Stimulated activated CD8-positive, alpha-beta memory T cell treated with anti-CD3 and anti-CD28 coated beads, Interleukin-7, amount 100 ng/mL, for 4 hours (primary cell): Measurements from ENCODE around the gene NREP.

Experiments
- DNase-seq, 2 donors: peaks; one replicate each; pipeline ENCODE4 v3.0.0-alpha.2; 2020; ENCODE audit warnings: low read depth in 2 of 2

The NREP gene, protein sequence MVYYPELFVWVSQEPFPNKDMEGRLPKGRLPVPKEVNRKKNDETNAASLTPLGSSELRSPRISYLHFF

DNA sequence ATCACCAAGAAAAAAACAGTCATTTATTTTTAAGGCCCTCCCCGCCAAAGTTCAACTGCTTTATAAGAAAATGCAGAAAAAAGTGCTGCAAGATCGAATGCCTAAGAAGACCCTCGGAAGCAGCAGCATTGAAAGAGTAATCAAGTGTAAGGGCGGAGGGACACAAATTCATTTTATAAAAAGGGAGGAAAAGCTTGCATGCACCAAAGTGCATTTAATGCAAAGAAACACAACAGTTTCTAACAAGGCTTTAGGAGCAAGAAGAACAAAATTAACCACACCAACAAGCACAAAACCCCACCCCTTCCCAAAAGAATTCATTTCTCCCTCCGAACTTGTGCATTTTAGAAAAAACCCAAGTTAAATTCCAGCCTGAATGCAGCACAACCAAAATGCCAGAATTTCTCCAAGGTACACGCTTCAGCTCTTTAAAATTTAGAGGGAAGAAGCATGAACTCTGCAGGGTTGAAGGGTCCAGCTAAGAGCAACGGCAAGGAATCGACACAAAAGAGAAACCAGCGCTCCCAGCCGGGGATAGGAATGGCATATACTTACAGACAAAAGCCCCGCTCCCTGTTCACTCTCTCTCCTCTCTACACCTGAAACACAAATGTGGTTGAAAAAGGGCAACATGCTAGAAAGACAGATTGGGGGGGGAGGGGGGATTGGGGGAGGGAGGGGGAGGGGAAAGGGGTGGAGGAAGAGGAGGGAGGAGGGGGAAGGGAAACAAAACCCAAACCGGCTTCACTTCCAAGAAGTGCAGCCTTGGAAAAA lies at the start of gene NREP:
NREP (minus strand) TSS at position 614 of the 774 bp plus-strand sequence. CDS start 1,422 bp downstream, outside the sequence.
- no peak for DNase-seq

DNA sequence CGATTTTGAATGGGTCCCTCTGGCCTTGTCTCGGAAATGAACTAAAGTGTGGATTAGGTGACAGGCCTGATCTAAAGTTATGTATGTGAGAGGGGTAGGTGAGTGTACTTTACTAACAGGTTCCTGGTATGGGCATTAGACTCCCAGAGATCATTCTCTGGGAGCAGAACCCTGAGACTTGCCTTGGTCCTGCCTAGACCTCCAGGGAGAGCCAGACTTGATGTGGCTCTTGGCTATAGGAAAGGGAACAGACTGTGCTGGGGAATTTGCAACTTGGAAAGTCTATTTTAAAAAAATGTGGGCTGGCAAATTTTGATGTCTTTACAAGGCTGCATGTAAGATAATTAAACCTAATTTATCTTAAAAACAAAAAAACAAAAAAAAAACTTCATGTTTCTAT lies 49.8 kb upstream of the NREP start:
- no peak for DNase-seq

DNA sequence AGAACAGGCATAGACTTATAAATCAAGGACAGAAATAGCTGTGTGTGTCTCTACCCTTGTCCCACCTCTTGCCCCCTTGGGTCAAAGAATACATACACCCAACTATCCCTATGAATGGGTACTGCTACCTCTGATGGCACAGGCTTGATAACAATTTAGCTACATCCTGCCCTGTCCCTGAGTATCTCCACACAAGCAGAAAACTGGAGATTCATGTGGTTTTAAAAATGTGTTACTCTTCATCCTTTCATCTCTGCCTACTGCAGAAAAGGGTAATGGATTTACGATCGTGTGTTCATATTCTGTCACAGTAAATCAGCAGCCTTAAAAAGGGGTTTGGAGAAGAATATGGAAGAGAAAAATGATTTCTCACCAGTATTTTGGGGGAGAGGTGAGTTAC lies 49.2 kb upstream of the NREP start:
- no peak for DNase-seq

DNA sequence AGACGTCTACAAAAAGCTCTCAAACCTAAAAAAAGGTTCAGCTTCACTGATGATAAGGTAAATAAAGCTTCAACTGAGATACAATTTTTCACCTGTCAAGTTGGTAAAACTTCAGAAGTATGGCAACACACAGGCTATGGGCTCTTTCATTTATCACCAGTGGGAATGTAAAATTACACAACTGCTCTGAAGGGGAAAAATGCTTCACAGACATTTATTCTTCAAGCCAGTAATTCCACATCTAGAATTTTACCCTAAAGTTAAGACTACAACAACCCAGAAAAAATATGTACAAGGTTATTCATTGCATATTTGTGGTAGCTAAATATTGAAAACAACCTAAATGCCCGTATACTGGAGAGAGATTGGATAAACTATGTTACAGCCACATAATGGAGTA lies 48.1 kb upstream of the NREP start:
- no peak for DNase-seq

DNA sequence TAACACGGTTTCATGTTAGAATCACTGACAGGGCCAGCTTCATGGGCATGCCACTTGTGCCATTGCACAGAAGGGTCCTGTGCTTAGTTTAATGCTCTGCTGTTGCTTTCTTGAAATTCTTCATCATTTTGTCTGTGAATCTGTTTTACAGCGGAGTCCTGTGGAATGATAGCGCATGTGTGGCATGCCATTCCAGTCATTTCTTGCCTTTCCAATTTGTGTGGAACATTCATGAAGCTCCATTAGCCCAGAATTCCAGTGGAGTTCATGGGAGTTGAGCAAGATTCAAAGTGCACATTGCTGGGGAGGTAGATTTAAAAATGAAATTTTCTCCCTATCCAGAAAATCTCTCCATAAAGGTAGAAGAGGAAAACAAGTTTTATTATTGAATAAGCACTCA lies 43.4 kb upstream of the NREP start:
- no peak for DNase-seq

DNA sequence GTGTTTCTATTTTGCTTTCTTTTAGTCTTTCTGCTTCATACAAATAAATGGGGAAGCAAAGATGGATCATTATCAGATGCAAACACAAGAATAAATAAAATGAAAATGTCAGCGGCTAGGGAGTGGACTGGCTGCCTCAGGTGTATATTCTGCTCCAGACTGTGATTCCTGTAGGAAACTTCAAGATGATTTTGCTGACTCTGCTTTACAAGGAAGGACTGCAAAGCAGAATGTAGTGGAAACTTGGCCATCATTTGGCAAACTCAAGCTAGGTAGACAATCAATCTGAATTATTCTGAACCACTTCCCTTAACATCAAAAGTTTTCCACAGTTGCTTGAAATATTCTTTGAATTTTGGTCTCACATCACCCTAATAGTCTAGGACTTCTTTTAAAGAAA lies 38.1 kb upstream of the NREP start:
- no peak for DNase-seq

DNA sequence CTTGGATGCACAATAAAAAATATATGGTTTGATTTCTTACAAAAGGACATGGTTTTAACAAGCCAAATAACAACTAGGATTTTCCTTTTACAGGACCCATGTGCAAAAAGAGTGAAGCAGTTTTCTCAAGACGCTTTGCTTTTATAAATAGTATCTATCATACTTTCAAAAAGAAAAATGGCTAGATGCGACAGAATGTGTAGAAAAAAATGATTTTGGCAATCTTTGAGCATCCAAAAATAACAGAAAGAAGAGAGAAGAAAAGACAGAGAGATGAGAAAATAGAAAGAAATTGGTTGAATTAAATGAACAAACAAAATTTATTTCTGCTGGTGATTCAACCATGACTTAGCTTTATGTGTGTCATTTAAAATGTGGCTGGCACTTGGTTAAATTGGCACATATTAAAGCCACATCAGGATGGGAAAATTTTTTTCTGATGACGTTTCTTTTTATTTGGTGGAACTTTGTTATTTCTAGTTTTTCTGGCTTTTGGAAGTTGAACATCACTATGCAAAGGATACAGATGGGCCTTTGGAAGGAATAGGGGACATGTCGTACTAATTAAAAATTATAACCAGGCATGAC lies 35.6 kb upstream of the NREP start:
- DNase-seq = no peak

DNA sequence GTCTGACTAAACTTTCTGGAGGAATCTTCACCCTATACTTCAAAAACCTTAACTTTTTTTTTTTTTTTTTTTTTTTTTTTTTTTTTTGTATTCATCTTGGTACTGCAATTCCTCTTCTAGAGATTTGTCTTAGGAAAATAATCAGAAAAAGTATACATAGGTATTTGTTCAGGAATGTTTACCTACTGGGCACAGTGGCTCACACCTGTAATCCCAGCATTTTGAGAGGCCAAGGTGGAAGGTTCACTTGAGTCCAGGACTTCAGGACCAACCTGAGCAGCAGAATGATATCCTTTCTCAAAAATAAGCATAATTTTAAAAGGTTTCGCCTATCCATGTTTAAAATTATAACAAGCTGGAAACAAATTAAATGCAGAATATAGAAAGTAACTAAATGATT lies 33.3 kb upstream of the NREP start:
- no peak for DNase-seq

DNA sequence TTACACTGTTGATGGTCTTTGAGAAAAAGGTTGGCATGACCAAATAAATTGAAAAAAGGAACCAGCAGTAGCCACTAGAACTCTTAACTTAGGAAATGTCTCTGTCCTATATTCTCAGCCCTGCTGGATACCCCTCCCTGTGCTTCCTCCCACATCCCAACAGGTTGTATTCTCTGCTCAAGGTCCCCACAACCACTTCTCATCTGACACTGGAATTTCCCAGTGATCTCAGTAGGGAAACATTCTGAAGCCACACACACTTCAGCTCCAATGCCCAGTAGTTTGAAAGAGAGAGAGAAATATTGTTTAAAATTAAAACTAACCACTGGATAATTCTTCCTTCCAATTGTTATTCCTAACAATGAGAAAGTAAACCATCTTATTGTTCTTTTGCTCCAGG lies 30.0 kb upstream of the NREP start:
- DNase-seq = no peak

DNA sequence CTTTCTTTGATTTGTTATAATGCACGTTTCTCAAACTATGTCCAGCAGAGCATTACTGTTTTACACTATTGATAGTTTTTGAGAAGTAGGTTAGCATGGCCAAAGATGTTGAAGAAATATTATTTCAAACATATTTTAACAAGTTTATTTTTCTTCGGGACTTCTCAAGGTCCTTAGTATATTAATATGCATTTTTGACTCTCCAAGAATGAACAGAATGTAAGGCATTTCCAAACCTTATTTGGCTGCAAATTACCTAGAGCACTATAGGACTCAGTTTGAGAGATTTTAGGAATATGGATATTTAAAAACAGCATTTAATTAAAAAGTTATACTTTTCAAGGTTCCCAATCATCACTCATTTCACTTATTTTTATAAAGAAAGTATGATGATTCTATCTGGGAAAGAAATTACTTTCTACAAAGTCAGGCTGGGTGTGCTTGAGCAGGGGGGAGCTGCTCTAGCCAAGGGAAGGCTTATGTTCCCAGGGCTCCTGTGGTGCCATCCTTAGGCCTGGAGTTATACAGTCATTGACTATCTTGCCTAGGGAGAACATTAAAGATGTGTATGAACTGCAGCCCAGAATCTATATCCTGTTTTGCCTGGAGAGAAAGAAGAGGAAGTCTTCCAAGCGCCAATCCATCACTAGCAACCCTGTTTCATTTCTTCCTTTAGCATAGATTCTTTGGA lies 27.6 kb upstream of the NREP start:
- no peak for DNase-seq

DNA sequence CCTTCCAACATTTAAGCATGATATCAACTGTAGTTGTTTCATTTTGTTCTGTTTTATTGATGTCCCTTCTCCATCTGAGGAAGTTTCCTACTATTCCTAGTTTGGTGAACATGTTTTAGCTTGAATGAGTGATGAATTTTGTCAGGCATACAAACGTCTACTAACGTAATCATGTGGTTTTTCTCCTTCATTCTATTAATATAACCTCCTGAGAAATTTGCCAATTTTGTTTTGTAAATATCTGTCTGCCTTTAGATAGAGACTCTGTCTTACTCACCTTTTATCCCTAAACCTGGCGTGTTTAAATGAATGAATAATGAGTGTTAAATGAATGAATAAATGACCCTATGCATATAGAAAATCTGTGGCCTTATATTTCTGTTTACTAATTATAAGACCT lies 26.5 kb upstream of the NREP start:
- no peak for DNase-seq

DNA sequence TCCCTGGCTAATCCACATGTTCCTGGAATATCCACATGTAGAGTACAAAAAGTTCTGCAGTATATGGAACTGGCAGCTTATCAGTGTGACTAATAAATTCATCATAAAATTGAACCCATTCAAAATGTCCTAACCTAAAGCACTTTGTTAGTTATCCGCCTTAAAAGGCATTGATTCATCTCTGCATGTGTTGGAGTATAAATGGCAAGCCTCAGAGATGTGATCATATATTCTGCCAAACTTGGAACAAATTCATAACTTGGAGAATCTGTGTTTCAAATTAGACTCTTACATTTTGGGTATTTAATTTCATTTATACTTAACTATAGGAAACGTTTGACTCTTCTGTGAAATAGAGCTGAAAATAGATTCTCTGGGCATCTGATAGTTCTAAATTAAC lies 25.2 kb upstream of the NREP start:
- DNase-seq = no peak

DNA sequence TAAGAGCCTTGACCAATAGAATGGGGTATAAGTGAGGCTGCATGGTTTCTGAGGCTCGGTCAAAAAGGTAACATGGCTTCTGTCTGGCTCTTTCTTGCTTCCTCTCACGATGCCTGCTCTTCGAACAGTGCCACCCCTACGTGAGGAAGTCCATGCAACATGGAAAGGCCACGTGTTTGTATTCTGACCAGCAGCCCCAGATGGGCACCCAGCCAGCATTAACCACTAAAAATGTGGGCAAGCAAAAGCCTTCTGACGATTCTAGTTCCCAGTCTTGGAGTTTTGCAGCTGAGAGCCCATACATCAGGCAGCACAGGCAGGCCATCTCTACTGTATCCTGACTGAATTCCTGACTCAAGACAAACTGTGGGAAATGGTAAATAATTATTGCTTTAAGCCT lies 24.2 kb upstream of the NREP start:
- DNase-seq = no peak

DNA sequence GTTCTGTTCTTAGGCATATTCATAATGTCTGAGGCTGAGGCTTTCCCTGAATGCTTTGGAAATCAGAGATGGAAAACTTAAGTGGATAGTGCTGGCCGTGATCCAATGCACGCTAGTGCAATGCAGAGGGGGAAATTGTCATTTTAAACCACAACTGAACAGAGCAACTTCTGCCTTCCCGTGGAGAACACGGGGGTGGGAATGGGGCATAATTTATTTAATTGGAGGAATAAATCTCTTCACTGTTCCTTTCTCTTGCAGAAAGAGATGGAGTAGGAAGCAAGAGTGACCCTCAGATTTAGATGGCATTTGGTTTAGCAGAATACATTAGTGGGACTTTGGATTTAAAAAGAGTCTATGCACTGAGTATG lies 22.9 kb upstream of the NREP start:
- no peak for DNase-seq

DNA sequence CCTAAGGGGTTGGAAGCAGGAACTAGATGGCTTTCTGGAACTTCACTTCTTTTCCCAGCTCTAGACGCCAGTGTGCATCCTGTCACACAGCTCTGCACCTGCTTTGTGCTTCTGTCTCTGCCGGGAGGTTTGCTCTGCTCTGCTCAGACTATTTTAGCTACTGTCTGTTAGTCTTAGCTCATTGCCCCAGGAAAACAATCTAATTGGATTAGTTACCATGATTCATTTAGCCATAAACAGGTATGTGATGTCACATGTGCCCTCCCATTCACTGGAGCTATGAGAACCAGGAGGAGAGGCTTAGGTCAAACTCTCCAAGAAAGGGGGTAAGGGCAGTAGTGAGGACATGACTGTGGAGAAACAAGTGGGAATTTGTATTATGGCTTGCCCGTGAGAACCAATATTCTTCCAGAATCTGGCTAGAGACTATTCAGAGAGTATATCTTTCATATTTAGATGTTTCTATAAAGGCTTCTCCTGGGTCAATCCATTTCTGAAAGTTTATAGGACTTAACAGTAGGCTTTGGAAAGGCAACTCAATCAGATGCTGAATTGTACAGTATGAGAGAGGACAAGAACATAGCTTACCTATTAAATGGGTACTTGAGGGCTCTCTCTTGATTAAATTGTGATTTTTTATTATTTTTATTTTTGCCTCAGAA lies 22.4 kb upstream of the NREP start:
- no peak for DNase-seq

DNA sequence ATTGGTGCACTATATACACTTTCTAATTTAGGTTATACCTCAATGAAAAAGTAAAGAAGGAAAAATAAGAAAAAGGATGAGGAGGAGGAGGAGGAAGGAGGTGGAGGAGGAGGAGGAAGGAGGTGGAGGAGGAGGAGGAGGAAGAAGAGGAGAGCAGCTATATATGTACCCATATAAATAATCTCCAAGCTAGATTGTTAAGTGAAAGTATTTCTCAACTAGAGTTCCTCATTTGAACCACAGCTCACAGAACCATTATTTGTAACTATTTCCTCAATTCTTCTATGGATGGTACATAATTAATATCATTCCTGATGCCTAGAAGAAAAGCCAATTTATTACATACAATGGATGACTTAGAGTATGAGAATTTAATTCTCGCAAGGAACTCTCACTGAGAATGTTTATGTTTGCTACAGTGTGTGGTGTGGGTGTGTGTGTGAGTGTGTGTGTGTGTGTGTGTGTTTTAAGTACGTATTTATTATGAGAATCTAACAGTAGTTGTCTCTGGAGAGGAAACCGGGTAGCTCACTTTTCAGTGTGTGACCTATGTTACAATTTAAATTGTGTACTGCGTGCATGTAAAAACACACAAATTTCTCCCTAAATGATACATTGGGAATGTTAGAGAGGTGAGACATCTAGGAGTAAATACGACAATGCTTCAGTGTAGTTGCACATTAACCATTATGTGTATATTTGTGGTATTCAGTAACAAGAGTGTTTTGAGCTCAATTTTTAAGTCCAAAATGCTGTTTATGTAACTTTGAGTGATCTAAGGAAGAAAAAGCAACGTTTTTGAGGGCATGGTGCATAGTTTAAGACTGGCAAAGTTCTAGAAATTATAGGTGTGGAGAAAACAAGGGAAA lies 20.2 kb upstream of the NREP start:
- no peak for DNase-seq

DNA sequence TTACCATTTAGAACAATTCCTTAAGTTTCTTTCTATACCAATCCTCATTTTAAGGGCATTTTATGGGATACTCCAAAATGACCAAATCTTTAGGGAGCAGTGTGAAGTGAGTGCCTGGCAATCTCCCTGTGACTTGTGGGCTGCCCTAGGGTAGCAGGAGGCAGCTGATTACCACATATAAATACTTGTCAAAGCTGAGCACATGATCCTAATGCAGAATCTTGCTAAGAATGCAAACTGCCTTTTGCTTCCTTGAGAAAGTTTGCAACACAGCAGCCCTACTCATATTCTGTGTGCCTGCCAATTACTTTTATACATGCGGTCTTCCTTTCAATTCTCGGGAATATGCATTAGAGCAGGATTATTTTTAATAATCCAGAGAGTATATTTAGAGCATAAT lies 18.2 kb upstream of the NREP start:
- DNase-seq = no peak

DNA sequence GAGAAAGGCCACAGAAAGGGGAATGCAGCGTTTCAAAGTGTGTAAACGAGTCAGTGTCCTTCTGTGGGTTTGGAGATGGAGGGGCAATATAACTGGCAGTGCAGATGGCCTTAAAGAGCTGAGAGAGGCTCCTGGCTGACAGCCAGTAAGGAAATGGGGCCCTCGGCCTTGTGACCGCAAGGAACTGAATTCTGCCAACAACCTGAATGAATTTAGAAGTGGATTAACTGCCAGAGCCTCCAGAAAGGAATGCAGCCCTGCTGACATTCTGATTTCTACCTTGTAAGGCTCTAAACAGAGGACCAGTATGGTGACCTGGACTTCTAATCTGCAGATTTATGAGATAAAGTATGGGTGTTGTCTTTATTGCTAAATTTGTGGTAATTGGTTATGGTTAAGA lies 17.5 kb upstream of the NREP start:
- DNase-seq = no peak

DNA sequence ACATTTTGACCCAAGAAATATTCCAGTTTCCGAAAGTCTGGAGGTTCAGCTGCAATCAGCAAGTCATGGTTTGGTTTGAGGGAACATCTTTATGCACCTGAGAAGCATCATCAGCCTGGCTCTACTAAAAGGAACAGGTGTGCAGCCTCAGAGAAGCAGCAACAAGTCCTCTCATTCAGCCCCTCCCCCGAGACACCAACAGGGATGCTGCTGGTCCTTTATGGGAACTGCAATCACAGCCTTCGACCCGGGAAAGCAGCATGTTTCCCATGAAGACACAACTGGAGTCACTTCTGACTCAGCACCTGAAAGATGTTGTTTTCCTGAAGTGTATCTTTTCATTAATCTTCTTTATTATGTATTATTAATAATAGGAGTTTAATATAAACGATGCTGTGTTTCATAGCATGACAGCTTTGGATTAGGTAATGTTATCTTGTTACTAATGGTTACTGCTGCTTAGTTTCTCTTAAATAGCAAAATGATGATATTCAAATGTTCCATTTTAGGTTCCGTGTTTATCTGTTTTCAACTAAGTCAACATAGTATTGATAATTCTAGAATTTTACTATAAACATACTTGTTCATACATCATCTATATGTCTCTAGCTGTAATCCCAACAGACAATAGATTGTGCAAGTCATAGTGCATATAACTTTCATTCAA lies 15.6 kb upstream of the NREP start:
- DNase-seq = no peak

DNA sequence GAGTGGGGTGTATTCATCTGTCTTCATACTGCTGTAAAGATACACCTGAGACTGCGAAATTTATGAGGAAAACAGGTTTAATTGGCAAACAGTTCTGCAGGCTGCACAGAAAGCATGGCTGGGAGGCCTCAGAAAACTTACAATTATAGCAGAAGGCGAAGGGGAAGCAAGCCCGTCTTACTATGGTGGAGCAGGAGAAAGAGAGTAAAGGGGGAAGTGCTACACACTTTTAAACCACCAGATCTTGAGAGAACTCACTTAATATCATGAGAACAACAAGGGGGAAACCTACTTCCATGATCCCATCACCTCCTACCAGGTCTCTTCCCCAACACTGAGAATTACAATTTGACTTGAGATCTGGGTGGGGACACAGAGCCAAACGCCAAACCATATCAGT lies 12.5 kb upstream of the NREP start:
- no peak for DNase-seq
